GM12801 (cell line): ENCODE results near the gene CPLX1.

ENCODE experiments used
- CTCF ChIP-seq: IDR thresholded peaks from one replicate; pipeline ENCODE4 v1.5.1; 2011; ENCODE audit warnings: control low read depth; ENCODE audit not compliant: insufficient read length; ENCODE audit errors: extremely low read depth

Gene CPLX1

GRCh38 chr4:868421-868820 is 42.5 kb upstream of the CPLX1 start:
- no peak for TF ChIP-seq CTCF

DNA sequence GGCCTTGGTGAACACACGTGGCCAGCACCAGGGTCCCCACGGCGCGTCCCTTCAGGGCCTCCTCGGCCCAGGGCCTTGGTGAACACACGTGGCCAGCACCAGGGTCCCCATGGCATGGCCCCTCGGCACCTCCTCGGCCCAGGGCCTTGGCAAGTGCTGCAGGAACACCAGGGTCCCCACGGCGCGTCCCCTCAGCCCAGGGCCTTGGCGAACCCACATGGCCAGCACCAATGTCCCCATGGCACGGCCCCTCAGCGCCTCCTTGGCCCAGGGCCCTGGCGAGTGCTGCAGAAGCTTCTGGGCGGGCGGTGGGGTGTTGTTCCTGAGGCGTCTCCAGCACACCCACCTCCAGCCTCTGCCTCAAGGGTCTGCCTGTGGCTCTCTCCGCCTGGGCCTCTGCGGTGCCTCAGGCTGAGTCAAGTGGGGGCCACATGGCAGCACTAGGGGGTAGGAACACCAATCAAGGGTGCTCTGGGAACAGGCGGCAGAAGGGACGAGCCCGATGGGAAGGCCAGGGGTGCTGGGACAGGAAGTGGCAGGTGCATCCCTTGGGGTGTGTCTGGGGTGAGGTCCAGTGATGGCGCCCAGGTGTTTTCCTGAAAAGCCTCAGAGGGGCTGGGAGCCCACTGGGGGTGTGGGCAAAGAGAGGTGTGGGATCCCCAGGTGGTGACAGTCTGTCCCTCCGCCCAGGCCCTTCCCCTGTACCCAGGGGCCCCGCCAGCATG is 41.8 kb upstream of the CPLX1 start:
- TF ChIP-seq CTCF = no peak

GRCh38 chr4:866761-867390 is 40.9 kb upstream of the CPLX1 start:
- TF ChIP-seq CTCF = no peak

DNA sequence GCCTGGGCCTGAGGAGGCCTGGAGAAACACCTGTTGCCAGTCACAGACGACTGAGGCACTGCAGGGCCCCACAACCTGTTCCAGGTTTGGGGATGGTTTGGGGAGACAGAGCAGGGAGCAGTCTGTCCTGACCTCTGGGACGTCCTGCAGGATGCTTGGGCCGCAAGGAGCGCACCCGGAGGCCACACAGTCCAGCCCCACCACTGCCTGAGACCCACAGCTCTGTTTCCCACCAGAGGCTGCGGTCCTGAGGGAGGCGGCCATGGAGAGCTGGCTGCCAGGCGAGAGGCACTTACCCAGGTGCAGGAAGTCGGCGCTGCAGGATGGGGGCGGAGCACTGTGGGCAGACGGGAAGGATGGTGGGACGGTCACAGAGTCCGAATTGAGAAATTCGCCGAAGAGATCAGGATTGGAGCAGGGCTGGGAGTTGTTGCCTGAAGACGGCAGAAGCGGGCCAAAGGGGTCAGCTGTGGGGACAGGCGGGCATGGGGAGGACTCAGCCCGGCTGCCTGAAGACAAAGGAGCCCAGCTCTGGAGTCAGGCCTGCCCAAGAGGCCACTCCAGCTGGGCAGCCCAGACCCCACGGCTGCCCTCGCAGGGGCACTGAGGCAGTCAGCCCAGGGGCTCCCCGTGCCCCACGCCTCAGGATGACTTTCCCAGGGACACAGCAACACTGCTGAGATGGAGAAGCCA is 40.3 kb upstream of the CPLX1 start:
- no peak for TF ChIP-seq CTCF

DNA sequence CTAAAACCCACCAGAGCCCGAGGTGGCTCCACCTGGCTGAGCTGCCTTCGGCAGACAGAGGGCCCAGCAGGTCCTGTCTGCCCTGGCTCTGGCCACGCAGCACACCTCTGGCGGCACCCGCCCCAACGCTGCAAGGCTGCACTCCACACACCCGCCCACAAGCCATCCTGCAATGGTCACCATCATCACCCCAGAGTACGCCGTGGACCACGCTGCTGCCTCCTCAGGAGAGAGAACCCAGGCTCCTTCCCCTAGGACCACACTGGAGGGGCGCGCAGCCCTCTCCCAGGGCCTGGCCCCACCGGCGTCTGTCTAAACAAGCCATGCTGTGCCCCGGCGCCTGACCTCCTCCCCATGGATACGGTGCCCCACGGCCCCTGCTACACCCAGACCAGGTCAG is 39.6 kb upstream of the CPLX1 start:
- no peak for TF ChIP-seq CTCF

- TF ChIP-seq CTCF = no peak
Observed at GRCh38 chr4:865121-865465, 39.2 kb upstream of the CPLX1 start.

DNA sequence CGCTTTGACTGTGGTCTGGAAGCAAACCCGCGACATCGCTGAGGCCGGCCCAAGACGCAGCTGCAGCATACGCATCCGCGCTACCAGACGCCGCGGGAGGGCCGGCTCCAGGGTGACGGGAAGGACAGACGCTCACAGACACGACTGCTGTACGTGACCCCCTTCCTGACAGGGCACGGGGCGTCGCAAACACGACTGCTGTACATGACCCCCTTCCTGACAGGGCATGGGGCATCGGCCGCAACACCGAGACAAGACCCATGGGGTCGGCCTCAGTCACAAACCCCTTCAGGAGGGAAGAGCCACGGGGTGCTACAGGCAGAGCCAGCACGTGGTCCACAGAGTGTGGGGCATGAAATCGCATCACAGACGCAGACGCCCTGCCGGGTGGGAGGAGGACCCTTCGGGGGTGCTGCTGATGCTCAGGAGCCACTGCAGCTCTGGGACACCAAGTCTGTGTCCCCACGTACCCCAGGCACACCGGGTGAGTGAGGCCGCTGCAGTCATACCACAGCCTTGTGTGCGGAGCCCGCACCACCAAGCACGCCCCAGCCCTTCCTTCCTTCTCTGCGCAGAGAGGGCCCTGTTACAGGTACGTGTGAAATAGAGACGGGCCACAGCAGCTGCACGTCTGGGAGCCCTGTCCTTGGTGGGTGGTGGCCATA is 38.7 kb upstream of the CPLX1 start:
- TF ChIP-seq CTCF = no peak
